T-helper 2 cell treated with Interferon-gamma antibody and Interleukin-4, amounts not matched to agents 5 μg/mL and 100 μg/mL, for 36 hours (primary cell): ENCODE results near the gene STRIP1.

Experiments used
- DNase-seq: peaks from one replicate; pipeline ENCODE4 v3.0.0; 2021; ENCODE audit warnings: low spot score
- H3K27ac Mint-ChIP-seq: one replicate; pipeline ENCODE4 v1.8.0; 2021; ENCODE audit warnings: mild to moderate bottlenecking, mixed read lengths
- H3K27me3 Mint-ChIP-seq: one replicate; pipeline ENCODE4 v1.8.0; 2021; ENCODE audit warnings: low read depth, mixed read lengths
- H3K36me3 Mint-ChIP-seq: one replicate; pipeline ENCODE4 v1.8.0; 2021; ENCODE audit warnings: low read depth, mixed read lengths
- H3K4me1 Mint-ChIP-seq: one replicate; pipeline ENCODE4 v1.8.0; 2021; ENCODE audit warnings: low read depth, mixed read lengths
- H3K4me3 Mint-ChIP-seq: one replicate; pipeline ENCODE4 v1.8.0; 2022; ENCODE audit warnings: mild to moderate bottlenecking, moderate library complexity, mixed read lengths
- H3K9me3 Mint-ChIP-seq: one replicate; pipeline ENCODE4 v1.8.0; 2021; ENCODE audit warnings: mixed read lengths

Gene STRIP1

GRCh38 chr1:110094931-110095654, 60.7 kb downstream of the STRIP1 start:
- Mint-ChIP-seq H3K9me3 (no peaks in the 10 kb centered on the region), H3K27me3 (peaks cover 30% of the 10 kb centered on the region), H3K4me1 (no peaks in the 10 kb centered on the region), H3K27ac (no peak overlapping the region), H3K36me3 (no peaks in the 10 kb centered on the region), H3K4me3 (no peak overlapping the region)
- no peak for DNase-seq

GRCh38 chr1:110097507-110098221, 63.2 kb downstream of the STRIP1 start:
- no peaks in the 10 kb centered on the region for H3K4me1 Mint-ChIP-seq
- no peaks in the 10 kb centered on the region for H3K36me3 Mint-ChIP-seq
- H3K4me3 Mint-ChIP-seq, result no peak overlapping the region
- DNase-seq, result no peak
- no peaks in the 10 kb centered on the region for H3K9me3 Mint-ChIP-seq
- H3K27ac Mint-ChIP-seq, result no peak overlapping the region
- peaks cover 16% of the 10 kb centered on the region for H3K27me3 Mint-ChIP-seq

GRCh38 chr1:110098222-110099026, 64.0 kb downstream of the STRIP1 start:
- no peaks in the 10 kb centered on the region for H3K4me1 Mint-ChIP-seq
- no peak for DNase-seq
- no peaks in the 10 kb centered on the region for H3K9me3 Mint-ChIP-seq
- H3K4me3 Mint-ChIP-seq, result no peak overlapping the region
- H3K36me3 Mint-ChIP-seq, result no peaks in the 10 kb centered on the region
- H3K27ac Mint-ChIP-seq, result no peak overlapping the region
- peaks cover 10% of the 10 kb centered on the region for H3K27me3 Mint-ChIP-seq

GRCh38 chr1:110100335-110100734, 65.9 kb downstream of the STRIP1 start:
- H3K27me3 Mint-ChIP-seq, result peaks cover 10% of the 10 kb centered on the region
- H3K4me3 Mint-ChIP-seq, result no peak overlapping the region
- no peaks in the 10 kb centered on the region for H3K36me3 Mint-ChIP-seq
- H3K4me1 Mint-ChIP-seq, result no peaks in the 10 kb centered on the region
- H3K9me3 Mint-ChIP-seq, result no peaks in the 10 kb centered on the region
- no peak for DNase-seq
- H3K27ac Mint-ChIP-seq, result no peak overlapping the region

- Mint-ChIP-seq H3K36me3 (no peaks in the 10 kb centered on the region), H3K9me3 (no peaks in the 10 kb centered on the region), H3K4me3 (no peak overlapping the region), H3K27me3 (peaks cover 4% of the 10 kb centered on the region), H3K4me1 (no peaks in the 10 kb centered on the region), H3K27ac (no peak overlapping the region)
- DNase-seq, result no peak
These were observed 67.7 kb downstream of the STRIP1 start for GRCh38 chr1:110102081-110102480.
